GM21367 (cell line): ENCODE data around the gene FANCD2.
"Not testable (repeated sequence)": the region's sequence is repeated elsewhere in the genome, so short reads cannot be mapped to it uniquely, and the experiment has no call there.

ENCODE experiments used
- ATAC-seq: cut with Tn5 transposase; IDR thresholded peaks from one replicate; pipeline ENCODE4 v1.9.1; 2021; ENCODE audit not compliant: unreplicated experiment

FANCD2 gene

DNA sequence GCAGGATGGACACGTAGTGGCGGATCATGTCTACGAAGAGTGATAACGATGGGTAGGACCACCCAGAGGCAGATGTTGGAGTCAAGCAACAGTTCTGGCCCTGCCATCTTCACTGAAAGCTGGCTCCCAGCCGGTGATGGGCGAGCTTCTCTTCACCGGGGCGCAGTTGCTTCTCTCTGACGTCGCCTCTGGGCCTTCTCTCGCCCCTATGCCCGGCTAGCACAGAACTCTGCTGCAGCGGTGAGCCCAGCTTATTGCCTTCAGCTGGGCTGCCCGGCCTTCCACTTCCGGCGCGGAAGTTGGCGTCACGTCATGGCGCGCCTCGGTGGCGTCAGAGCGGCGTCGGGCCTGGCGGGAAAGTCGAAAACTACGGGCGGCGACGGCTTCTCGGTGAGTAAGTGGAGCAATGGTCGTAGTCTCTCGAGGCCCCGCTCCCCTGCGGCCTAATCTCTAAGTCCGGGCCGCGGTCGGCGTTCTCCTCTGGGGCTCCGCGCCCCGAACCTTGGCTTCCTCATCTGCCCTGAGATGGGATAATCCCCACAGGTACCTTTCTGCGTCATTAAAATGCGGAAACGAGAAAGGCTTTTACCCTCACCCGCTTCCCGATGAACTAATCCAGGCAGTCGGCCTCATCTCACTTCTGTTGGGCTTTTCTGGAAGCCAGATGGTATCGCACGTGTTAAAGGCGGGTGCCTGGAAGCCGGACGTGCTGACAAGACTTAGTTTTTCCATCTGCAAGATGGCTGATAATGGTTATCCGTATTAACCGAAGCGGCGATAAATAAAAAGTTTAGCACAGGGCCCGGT lies at the start of gene FANCD2:
Gene FANCD2, plus strand, starts transcription at position 354 of the 807 bp plus-strand sequence. CDS start 2,221 bp downstream, outside the sequence.
- ATAC-seq, result peak; percentile 87

DNA sequence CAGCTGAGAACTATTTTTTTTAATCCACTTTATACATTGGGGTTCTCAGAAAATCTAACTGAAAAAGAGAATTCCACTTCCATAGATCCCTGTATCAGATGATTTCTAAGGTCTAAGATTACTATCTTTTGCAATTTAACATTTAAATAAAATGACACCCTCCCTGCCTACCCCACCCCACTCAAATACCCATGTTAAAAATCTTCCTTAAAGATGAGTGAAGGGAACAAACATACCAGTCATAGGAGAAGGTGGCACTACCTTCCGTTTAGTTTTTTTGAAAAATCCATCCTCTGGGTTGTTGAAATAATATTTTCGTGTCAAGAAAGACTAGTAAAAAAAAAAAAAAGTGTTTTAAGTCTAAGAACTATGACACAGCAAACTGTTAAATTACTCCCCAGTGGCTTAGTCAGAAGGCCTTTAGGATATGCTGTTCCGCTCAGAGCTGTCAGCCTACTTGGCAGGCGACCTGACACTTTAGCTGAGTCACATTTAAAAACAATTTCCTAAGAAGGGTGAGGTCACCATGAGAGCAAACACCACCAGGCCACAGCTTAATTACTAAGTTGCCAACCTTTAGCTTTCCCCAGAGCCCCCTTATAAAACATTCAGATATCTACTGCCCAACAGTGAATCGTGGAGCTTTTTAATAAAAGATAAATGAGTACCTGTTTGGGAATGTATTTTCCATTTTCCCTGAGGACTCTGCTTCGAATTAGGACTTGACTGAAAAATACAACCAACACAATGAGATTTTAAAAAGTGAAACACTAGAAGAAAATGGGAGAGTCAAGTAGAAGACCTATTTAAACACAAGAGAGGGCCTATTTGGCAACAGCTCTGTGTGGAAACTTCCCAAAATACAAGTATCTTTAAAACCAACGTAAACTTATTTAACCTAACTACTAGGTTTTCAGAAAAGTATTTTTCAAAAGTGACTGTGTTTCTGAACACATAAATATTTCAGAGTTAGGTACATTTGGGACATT lies 49.2 kb upstream of the FANCD2 start:
- ATAC-seq, result no peak

GRCh38 chr3:9978710-9979305 lies 47.4 kb upstream of the FANCD2 start:
- ATAC-seq, result no peak

GRCh38 chr3:9980251-9980650 lies 46.0 kb upstream of the FANCD2 start:
- ATAC-seq, result no peak

- peak; percentile 27 for ATAC-seq
These were observed 40.0 kb upstream of the FANCD2 start for GRCh38 chr3:9986230-9986725.

DNA sequence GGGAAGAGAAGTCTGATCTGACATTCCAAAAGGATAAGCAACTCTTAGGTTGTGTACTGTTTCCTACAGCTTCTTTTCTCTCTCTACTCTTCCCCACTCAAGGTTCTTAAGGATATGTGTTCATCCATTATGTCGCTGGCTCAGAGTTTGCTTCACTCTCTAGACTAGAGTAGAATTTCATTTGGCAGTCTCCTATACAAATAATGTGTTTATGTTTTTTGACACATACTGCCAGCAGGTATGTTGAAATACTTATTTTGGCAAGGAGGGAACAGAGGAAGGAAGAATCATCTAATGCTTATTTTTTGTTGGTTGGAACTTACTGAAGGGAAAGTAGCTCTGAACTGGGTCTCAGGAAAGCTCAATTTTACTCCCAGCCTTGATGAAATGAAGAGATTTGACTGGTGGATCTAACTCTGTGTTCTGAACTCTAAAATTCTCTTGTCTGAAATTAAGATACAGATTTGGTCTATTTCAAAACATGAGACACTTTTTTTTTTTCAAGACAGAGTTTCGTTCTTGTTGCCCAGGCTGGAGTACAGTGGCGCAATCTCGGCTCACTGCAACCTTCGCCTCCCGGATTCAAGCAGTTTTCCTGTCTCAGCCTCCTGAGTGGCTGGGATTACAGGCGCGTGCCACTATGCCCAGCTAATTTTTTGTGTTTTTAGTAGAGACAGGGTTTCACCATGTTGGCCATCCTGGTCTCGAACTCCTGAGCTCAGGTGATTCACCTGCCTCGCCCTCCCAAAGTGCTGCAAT lies 32.0 kb upstream of the FANCD2 start:
- ATAC-seq, result no peak

DNA sequence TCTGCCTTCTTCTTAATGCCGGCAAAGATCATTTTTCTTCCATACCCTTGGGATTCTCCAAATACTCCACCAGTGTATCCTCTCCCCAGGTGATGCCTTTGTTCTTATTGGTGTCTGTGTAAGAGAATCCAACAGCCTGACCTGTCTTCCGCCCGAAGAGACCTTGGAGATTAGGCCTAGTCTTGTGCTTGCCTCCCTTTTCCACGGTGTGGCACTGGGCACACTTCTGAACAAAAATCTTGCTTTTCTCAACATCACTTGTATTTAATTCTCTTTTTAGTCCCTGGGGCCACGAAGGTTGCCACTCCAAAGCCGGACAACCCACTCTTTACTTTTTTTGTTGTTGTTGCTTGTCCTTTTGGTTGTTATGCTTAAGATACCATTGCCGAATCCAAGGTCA lies 25.6 kb upstream of the FANCD2 start:
- no peak for ATAC-seq

GRCh38 chr3:10002951-10003350 lies 23.3 kb upstream of the FANCD2 start:
- ATAC-seq, result no peak

GRCh38 chr3:10004506-10004905 lies 21.7 kb upstream of the FANCD2 start:
- no peak for ATAC-seq

- no peak for ATAC-seq
These were observed 21.2 kb upstream of the FANCD2 start for GRCh38 chr3:10004960-10005564.

DNA sequence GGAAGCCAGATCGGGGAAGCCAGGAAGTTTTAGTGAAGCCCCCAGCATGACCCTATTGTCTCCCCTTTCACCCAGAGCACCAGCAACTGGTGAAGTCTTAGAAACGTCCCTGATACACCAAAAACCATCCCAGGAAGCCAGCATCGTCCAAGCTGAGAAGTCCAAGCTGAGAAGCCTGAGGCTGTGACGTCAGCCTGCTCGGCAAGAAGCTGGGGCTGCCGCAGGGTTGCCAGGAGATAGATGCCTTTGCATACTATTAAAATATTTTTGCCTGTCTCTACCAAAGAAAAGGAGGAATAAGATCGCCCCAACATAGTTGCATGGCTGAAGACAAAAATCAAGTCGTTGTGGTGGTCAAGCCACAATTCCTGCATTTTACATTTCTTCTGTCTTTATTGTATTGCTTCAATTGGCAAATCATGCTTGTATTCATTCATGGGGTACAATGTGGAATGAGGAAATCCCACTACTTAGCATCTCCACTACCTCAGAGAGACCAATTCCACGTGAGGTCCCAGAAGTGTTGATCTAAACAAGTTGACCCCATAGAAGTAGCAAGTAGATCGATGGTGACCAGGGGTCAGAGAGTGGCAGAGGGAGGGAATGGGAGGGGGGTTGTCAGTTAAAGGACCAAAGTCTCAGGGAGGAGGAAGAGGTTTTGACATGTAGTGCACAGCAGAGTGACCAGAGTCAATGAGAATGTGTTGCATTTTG lies 20.0 kb upstream of the FANCD2 start:
- ATAC-seq, result no peak

GRCh38 chr3:10006762-10007090 lies 19.5 kb upstream of the FANCD2 start:
- ATAC-seq, result no peak

DNA sequence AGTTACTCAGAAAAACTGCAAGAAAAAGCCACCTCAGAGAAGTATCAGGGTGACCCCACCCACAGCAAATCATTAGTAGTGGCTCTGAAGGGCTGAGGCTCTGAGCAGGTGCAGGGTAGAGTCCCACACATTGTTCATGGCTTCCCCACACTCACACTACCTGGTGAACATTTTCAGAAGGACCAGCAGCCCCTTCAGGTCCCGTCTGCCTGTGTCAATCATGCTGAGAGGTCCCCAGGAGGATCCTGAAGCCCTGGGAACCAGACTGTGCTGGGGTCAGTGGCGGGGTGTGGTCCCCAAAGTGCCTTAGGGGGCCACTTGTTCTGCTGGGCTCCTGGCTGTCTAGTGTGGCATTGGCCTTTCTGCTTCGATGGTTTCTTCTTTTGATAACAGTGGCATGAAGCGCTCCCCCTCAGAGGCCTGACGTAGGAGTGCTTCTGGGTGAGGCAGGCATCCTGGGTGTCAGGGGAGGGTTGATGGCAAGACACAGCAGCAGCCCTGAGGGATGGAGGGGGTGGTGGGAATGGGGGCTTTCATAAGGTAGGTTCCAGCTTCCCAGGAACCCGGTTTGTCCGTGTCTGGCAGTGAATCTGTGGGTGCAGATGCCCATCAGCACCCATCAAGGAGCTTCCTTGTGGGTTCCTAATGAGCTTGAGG lies 19.0 kb upstream of the FANCD2 start:
- no peak for ATAC-seq

DNA sequence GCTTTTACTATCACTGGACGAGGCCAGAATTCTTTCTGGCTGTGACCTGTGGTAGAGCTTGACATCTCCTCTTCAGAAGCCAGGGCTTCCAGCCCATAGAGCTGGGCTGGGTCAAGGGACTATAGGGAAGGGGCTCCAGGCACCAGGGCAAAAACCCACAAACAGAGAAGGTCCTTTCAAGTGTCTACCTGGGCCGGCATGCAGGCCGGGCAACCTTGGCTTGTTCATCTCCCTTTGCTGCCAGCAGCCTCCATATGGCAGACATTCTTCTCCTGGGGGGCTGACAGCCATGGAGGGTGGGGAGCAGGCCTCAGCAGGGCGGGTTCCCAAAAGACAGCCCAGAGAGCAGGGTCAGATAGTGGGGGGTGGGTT lies 18.0 kb upstream of the FANCD2 start:
- not testable (repeated sequence) for ATAC-seq

DNA sequence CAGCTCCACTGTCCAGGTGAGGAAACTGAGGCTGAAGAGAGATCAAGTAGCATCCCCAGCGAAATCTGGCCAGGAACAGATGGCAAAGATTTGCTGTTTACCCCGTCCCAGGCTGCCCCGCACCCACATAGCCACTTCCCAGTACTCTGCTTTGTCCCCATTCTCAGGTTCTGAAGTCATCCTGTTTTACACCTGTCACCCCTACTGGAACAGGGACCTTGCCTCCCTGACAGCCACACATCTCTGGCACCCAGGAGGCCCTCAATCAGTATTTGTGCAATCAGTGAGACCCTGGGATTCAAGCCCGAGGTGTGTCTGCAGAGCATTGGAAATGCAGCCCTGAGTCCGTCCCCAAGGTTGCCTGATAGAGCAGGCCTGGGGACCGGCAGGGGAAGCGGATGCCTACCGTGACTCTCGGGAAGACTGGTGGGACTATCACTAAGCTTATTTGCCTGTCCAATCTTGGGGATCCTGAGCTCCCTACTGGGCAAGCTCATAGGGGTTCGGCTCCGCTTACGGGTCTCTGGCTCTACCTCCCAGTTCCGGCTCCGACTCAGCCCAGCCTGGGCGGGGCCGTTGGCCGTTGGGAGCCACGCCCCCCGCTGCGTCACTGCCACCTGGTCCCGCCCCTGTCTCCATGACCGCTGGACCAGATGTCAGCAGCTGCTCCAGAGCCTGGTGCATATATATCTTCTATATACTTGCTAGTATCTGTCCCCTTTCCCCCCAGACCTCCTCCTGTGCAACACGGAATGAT lies 17.5 kb upstream of the FANCD2 start:
- peak; percentile 50 for ATAC-seq

DNA sequence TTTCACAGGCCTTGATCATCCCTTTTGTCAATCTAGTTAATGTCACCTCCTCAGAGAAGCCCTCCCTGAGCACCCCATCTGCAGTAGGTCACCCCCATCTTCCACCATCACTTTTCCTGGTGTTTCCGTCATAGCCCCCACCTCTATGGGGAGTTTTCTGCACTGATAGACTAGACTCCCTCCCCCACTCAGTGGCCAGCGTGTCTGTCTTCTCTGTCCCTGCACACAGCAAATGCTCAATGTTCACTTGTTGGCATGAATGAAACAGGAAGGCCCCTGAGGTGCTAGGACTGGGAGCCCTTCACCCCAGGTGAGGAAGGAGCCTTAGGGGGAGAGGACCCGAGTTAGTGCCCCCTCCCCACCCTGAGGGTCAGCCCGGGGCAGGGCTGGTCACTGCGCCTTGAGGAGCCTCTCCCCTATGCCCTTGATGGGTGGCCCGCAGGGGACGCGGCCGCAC lies 15.8 kb upstream of the FANCD2 start:
- no peak for ATAC-seq

DNA sequence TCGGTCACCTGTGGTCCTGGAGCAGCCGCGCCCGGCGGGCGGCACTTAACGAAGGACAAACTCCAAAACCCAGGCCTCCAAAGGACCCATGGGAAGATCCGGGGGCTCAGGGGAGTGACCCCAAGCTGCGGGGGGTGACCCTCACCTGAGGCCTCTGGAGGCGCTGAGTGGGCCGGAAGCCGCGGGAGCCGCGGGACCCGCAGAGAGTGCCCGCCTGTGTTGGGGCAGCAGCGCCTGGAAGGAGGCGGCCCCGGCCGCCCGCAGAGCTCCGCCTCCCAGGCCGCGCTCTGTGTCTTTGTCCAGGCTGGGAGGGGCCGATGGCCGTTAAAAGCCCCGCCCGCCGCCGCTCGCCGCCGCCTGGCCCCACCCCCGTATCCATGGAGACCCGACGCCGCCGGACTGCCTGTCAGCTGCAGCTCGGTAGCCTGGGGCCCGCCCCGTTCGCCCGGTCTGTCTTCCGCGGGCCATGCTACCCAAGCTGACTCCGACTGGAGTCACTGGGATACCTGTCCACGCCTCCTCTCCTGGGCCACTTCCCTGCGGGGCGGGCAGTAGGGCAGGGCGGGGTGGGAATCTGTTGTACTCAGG lies 15.3 kb upstream of the FANCD2 start:
- ATAC-seq, result peak; percentile 82

GRCh38 chr3:10011631-10012030 lies 14.6 kb upstream of the FANCD2 start:
- no peak for ATAC-seq
